NCI-H146 treated with DMSO at 0.1 percent for 48 hours (cell line): ENCODE results near the gene KIF23.
A peak's percentile ranks its signal among the peaks of the same experiment; 100 is the strongest.
"Not testable (repeated sequence)": the region's sequence is repeated elsewhere in the genome, so short reads cannot be mapped to it uniquely, and the experiment has no call there.

Experiments
- DNase-seq: peaks from one replicate; lab custom pipeline; 2025; ENCODE audit not compliant: unreplicated experiment; lab: John Stamatoyannopoulos, UW

KIF23 gene

DNA sequence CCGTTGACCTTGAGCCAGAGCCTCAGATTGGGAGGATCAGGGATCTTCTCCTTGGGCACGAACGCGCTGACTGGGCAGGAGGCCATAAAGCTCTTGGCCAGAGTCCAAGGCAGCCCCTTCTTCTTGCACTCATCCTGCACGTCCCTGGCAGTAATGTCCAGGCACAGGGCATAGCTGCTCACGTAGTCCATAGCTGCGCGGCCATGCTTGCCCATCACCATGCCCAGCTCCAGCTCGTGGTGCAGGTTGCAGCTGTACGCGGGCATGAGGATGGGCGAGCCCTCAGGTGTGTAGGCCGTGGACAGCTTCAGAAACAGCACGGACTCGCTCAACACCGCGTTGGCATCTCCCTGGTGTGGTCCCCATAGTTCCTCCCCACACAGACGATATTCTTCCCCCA lies 20.5 kb downstream of the KIF23 start:
- DNase-seq, result no peak

DNA sequence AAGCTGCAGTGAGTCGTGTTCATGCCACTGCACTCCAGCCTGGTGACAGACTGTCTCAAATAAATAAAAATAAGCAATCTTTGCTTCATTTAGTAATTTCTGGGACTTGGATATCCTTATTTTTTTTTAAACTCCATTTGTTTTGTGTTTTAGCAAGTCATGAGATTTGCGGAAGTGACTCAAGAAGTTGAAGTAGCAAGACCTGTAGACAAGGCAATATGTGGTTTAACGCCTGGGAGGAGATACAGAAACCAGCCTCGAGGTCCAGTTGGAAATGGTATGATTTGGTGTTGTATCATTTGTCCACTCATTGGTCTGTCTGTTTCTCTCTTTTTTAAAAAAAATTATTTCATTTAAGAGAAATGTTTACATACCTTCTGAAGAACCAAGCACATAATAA lies 21.8 kb downstream of the KIF23 start:
- DNase-seq, result no peak

GRCh38 chr15:69436951-69437350 lies 22.8 kb downstream of the KIF23 start:
- no peak for DNase-seq

- DNase-seq, result no peak
Observed at GRCh38 chr15:69439623-69440022, 25.5 kb downstream of the KIF23 start.

GRCh38 chr15:69443032-69443611 lies 29.0 kb downstream of the KIF23 start:
- DNase-seq, result no peak

DNA sequence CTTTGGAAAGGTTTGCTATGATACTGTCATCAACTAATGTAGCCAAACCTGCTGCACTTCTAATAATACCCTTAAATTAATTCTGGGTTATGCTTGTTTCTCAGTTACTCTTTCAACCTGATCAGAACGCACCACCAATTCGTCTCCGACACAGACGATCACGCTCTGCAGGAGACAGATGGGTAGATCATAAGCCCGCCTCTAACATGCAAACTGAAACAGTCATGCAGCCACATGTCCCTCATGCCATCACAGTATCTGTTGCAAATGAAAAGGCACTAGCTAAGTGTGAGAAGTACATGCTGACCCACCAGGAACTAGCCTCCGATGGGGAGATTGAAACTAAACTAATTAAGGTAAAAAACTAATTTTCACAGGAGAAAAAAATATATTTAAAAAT lies 30.5 kb downstream of the KIF23 start:
- DNase-seq, result no peak

DNA sequence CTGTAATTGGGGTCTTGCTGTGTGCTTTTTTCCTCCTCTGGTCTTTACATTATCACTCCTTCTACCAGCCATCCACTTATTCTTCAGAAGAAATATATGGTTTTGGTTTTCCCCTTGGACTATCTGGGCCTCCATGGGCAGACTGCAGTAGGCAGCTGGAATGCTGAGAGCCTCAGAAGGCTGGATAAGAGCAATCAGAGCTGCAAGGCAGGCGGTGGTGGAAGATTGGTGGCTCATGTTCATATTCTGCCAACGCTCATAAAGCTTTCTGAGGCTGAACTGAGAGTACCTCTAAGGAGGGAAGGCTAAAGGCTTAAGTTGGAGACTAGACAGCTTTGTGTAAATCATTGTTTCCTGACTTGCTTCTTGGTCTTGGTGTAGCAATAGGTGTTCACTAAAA lies 32.8 kb downstream of the KIF23 start:
- no peak for DNase-seq

GRCh38 chr15:69450221-69450620 lies 36.1 kb downstream of the KIF23 start:
- DNase-seq, result not testable (repeated sequence)

DNA sequence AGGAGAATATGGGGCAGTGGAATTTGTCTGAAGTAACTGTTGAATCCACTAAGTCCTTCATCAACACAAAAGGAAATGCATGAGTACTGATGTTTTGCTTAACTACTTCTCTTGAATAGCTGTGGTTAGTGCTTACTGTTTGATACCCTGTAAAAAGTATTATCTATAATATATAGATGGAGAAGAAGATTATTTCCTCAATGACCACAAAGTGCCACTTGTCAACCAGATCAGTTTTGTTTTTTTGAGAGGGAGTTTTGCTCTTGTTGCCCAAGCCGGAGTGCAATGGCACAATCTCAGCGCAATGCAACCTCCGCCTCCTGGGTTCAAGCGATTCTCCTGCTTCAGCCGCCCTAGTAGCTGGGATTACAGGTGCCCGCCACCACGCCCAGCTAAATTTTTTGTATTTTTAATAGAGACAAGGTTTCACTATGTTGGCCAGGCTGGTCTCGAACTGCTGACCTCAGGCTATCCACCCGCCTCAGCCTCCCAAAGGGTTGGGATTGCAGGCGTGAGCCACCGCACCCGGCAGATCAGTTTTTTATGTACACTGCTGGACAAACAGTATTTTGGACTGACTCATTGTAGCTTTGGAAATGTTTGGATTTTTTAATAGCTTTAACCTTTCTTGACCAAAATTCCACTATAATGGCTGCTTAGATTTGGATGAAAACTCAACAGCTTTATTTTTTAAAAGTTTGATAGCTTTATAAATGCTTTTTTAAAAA lies 37.0 kb downstream of the KIF23 start:
- DNase-seq, result no peak

- DNase-seq, result no peak
Observed at GRCh38 chr15:69451951-69452691, 38.0 kb downstream of the KIF23 start.

DNA sequence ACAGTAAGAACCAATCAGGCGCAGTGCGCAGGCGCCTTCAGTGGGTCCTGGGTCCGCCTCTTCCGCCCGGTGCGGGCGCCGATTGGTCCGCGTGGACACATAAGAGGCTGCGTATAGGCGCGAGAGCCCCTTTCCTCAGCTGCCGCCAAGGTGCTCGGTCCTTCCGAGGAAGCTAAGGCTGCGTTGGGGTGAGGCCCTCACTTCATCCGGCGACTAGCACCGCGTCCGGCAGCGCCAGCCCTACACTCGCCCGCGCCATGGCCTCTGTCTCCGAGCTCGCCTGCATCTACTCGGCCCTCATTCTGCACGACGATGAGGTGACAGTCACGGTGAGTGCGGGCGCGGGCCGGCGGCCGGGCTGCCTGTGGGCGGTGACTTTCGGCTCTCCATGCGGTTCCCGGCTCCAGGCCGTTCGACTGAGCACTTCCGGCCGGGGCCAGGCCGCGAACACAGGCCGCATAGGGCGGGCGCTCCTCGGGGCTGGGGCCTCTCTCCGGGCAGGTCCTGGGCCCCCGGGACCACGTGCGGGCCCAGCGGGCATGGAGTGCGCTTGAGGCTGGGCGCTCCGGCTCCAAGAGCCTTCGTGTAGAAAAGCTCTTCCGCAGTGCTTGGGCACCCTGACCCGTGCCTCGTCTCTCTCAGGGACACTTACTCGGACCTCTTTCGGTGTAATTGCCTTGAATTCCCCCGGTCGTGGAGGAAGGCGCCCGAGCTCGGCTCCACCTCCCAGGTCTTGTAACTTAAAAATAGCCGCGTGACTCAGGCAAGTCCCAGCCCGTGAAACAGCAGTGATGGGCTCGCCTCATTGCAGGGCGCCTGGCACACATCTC lies 38.8 kb downstream of the KIF23 start, which contains the start of gene RPLP1:
TSS of gene RPLP1 (plus strand) at position 127 of the 830 bp plus-strand sequence. CDS start at position 258, 131 bp downstream.
- peak; percentile 61 for DNase-seq

DNA sequence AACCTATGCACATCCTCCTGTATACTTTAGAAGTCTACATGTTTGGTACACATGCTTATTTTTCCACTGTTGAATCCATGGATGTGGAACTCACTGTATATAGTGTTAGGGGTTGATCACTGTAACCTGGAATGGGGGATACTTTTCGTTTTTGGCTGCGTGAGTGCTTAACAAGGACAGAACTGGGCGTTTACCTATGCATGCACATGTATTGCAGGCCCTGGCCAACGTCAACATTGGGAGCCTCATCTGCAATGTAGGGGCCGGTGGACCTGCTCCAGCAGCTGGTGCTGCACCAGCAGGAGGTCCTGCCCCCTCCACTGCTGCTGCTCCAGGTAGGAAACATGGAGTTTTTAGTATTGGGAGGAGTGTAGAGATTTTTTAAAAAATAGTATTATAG lies 40.8 kb downstream of the KIF23 start:
- DNase-seq, result no peak

- DNase-seq, result no peak
Observed at GRCh38 chr15:69456208-69457166, 42.3 kb downstream of the KIF23 start.

GRCh38 chr15:69457304-69458280 lies 43.4 kb downstream of the KIF23 start:
- DNase-seq, result no peak

GRCh38 chr15:69459066-69459465 lies 44.9 kb downstream of the KIF23 start:
- DNase-seq, result no peak

DNA sequence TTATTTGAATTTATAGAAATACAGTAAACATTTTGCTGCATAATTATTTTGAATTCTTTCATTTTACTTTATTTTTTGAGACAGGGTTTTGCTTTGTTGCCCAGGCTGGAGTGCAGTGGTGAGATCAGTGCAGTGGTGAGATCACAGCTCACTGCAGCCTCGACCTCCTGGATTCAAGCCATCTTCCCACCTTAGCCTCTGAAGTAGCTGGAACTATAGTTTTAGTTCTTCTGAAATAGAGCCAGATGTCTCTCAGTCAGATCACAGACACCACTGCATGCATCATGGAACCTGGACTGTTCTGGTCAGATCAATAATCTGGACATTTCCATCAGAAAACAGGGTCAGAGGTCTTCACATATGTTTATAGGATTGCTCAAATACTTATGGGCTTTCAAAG lies 46.3 kb downstream of the KIF23 start:
- no peak for DNase-seq

GRCh38 chr15:69462030-69462492 lies 47.9 kb downstream of the KIF23 start:
- DNase-seq, result no peak

GRCh38 chr15:69462493-69463181 lies 48.5 kb downstream of the KIF23 start:
- DNase-seq, result peak; percentile 73
